Measurements from ENCODE around the gene ZDHHC14. TPM values are rescaled to one million over a fixed set of nuclear protein-coding genes. Genes with fewer than 3 reads are reported as not detected.
"Not testable (repeated sequence)": the region's sequence is repeated elsewhere in the genome, so short reads cannot be mapped to it uniquely, and the experiment has no call there.

Gene ZDHHC14
- total RNA-seq, 1 donor from 2014 or later, result 26.1 TPM

GRCh38 chr6:157379656-157380457 lies 1.1 kb upstream of the ZDHHC14 start:
- peak; percentile 94 for DNase-seq (ENCODE audit: low spot score)
- intact Hi-C loops (cut with DNase I), result loop anchor here (2.0 to 5.0 kb wide), 4 partner anchors 52 to 287 kb away; partner anchors contain the start of gene TMEM242

- intact Hi-C loops (cut with DNase I), result loop anchor here (2.0 to 5.0 kb wide), 4 partner anchors 52 to 287 kb away; partner anchors contain the start of gene TMEM242
- DNase-seq (ENCODE audit: low spot score), result no peak
These were observed 572 bp upstream of the ZDHHC14 start for GRCh38 chr6:157380458-157380778.

GRCh38 chr6:157381631-157382621 lies 936 bp downstream of the ZDHHC14 start:
- intact Hi-C loops (cut with DNase I), result loop anchor here (2.0 to 5.0 kb wide), 5 partner anchors 50 to 285 kb away; partner anchors contain the start of gene TMEM242
- peak; percentile 83 for DNase-seq (ENCODE audit: low spot score)

GRCh38 chr6:157382821-157383220 lies 1.8 kb downstream of the ZDHHC14 start:
- DNase-seq (ENCODE audit: low spot score), result no peak
- intact Hi-C loops (cut with DNase I), result loop anchor here (2.0 to 5.0 kb wide), 4 partner anchors 49 to 284 kb away; no protein-coding TSS in a partner anchor

- DNase-seq (ENCODE audit: low spot score), result no peak
- intact Hi-C loops (cut with DNase I), result loop anchor here (2.0 to 5.0 kb wide), 4 partner anchors 49 to 284 kb away; no protein-coding TSS in a partner anchor
These were observed 2.5 kb downstream of the ZDHHC14 start for GRCh38 chr6:157383471-157383870.

- DNase-seq (ENCODE audit: low spot score), result not testable (repeated sequence)
- intact Hi-C loops (cut with DNase I), result loop anchor here (5.0 kb wide), 3 partner anchors 47 to 282 kb away; no protein-coding TSS in a partner anchor
These were observed 4.0 kb downstream of the ZDHHC14 start for GRCh38 chr6:157384962-157385361.

GRCh38 chr6:157385482-157385881 lies 4.5 kb downstream of the ZDHHC14 start:
- intact Hi-C loops (cut with DNase I), result no loop called here
- DNase-seq (ENCODE audit: low spot score), result no peak

GRCh38 chr6:157386023-157386422 lies 5.0 kb downstream of the ZDHHC14 start:
- no peak for DNase-seq (ENCODE audit: low spot score)
- intact Hi-C loops (cut with DNase I), result no loop called here

GRCh38 chr6:157386454-157386853 lies 5.5 kb downstream of the ZDHHC14 start:
- DNase-seq (ENCODE audit: low spot score), result no peak
- intact Hi-C loops (cut with DNase I), result no loop called here

- intact Hi-C loops (cut with DNase I), result no loop called here
- DNase-seq (ENCODE audit: low spot score), result no peak
These were observed 7.9 kb downstream of the ZDHHC14 start for GRCh38 chr6:157388924-157389323.

GRCh38 chr6:157390273-157391060 lies 9.5 kb downstream of the ZDHHC14 start:
- intact Hi-C loops (cut with DNase I), result no loop called here
- DNase-seq (ENCODE audit: low spot score), result no peak

GRCh38 chr6:157392927-157393668 lies 12.1 kb downstream of the ZDHHC14 start:
- no peak for DNase-seq (ENCODE audit: low spot score)
- intact Hi-C loops (cut with DNase I), result no loop called here

- no peak for DNase-seq (ENCODE audit: low spot score)
- intact Hi-C loops (cut with DNase I), result no loop called here
These were observed 12.8 kb downstream of the ZDHHC14 start for GRCh38 chr6:157393669-157394327.

- intact Hi-C loops (cut with DNase I), result not testable (repeated sequence)
These were observed 14.2 kb downstream of the ZDHHC14 start for GRCh38 chr6:157395199-157395598.

GRCh38 chr6:157396026-157396425 lies 15.0 kb downstream of the ZDHHC14 start:
- DNase-seq (ENCODE audit: low spot score), result no peak
- intact Hi-C loops (cut with DNase I), result no loop called here

More at GRCh38 chr6:157395199-157395598, 14.2 kb downstream of the ZDHHC14 start:
- not testable (repeated sequence) for DNase-seq (ENCODE audit: low spot score)

GRCh38 chr6:157397660-157398059 lies 16.7 kb downstream of the ZDHHC14 start:
- intact Hi-C loops (cut with DNase I), result no loop called here

GRCh38 chr6:157398151-157398550 lies 17.2 kb downstream of the ZDHHC14 start:
- intact Hi-C loops (cut with DNase I), result no loop called here
- DNase-seq (ENCODE audit: low spot score), result no peak

More at GRCh38 chr6:157397660-157398059, 16.7 kb downstream of the ZDHHC14 start:
- no peak for DNase-seq (ENCODE audit: low spot score)

- no peak for DNase-seq (ENCODE audit: low spot score)
- intact Hi-C loops (cut with DNase I), result no loop called here
These were observed 19.7 kb downstream of the ZDHHC14 start for GRCh38 chr6:157400676-157401075.

Data from cardiac septum (tissue), 1 donor.